IPS-NIHi7 (cell line): ENCODE results near the gene SELENOP.

Source experiments
- DNase-seq: peaks from one replicate; pipeline ENCODE4 v3.0.0; 2012; ENCODE audit warnings: mixed read lengths; ENCODE audit errors: extremely low spot score

The SELENOP gene

GRCh38 chr5:42798284-42799240, 13.1 kb downstream of the SELENOP start:
- no peak for DNase-seq

- no peak for DNase-seq
These were observed 20.5 kb downstream of the SELENOP start for GRCh38 chr5:42791151-42791550.

GRCh38 chr5:42787845-42788244, 23.8 kb downstream of the SELENOP start:
- no peak for DNase-seq

- DNase-seq = no peak
These were observed 24.6 kb downstream of the SELENOP start for GRCh38 chr5:42787073-42787472.

GRCh38 chr5:42785756-42786155, 25.9 kb downstream of the SELENOP start:
- no peak for DNase-seq

GRCh38 chr5:42784132-42784531, 27.6 kb downstream of the SELENOP start:
- DNase-seq = no peak

- no peak for DNase-seq
These were observed 30.1 kb downstream of the SELENOP start for GRCh38 chr5:42781584-42781983.

GRCh38 chr5:42779083-42779482, 32.6 kb downstream of the SELENOP start:
- DNase-seq = no peak

GRCh38 chr5:42772265-42772993, 39.3 kb downstream of the SELENOP start:
- DNase-seq = no peak

- DNase-seq = no peak
These were observed 41.7 kb downstream of the SELENOP start for GRCh38 chr5:42770003-42770402.

- DNase-seq = no peak
These were observed 43.6 kb downstream of the SELENOP start for GRCh38 chr5:42768106-42768504.

- DNase-seq = peak; percentile 13
These were observed 44.1 kb downstream of the SELENOP start for GRCh38 chr5:42767491-42768105.

- DNase-seq = no peak
These were observed 49.9 kb downstream of the SELENOP start for GRCh38 chr5:42761791-42762190.

- no peak for DNase-seq
These were observed 51.3 kb downstream of the SELENOP start for GRCh38 chr5:42760426-42760825.

GRCh38 chr5:42759456-42759855, 52.2 kb downstream of the SELENOP start:
- no peak for DNase-seq

GRCh38 chr5:42756606-42757601, 54.8 kb downstream of the SELENOP start, which contains the start of gene CCDC152:
TSS of gene CCDC152 (plus strand) at chr5:42756818. CDS start at chr5:42759122, 2,304 bp downstream.
- peak; percentile 62 for DNase-seq

GRCh38 chr5:42753099-42753498, 58.6 kb downstream of the SELENOP start:
- DNase-seq = no peak

GRCh38 chr5:42751044-42751443, 60.6 kb downstream of the SELENOP start:
- DNase-seq = no peak

GRCh38 chr5:42750507-42750906, 61.2 kb downstream of the SELENOP start:
- no peak for DNase-seq
